Measurements from ENCODE around the gene ARPC3. TPM values are rescaled to one million over a fixed set of nuclear protein-coding genes. Genes with fewer than 3 reads are reported as not detected.
"Not testable (repeated sequence)": the region's sequence is repeated elsewhere in the genome, so short reads cannot be mapped to it uniquely, and the experiment has no call there.

The ARPC3 gene
- total and polyA plus RNA-seq, 2 of the 4 experiments (the other 2 are of a cell fraction): 192 to 204 TPM

- H2AK9ac ChIP-seq (replicated peaks; ENCODE audit: low read depth, low read length, poor library complexity); dilution Hi-C loops (cut with HindIII; ENCODE audit: low sequenced_read_pairs, unreplicated experiment); ATAC-seq (ENCODE audit: low read depth); H3K9me3 ChIP-seq (ENCODE audit: control insufficient read depth, insufficient read depth, low read length); H3K14ac ChIP-seq (replicated peaks; ENCODE audit: low read depth, low read length); POLR2A ChIA-PET (ENCODE audit: unreplicated experiment); in situ Hi-C loops (cut with MboI; ENCODE audit: low sequenced_read_pairs); H3K36me3 ChIP-seq (ENCODE audit: control insufficient read depth, insufficient read depth, low read length); H3K23ac ChIP-seq (ENCODE audit: low read depth, low read length); H3K27me3 ChIP-seq (ENCODE audit: control insufficient read depth, insufficient read depth, low read length); H2BK15ac ChIP-seq (ENCODE audit: low read depth, low read length); H4K91ac ChIP-seq (ENCODE audit: insufficient read depth, low read depth, low read length); BruUV-seq (replicated peaks); CTCF ChIA-PET; DNase-seq; H3K18ac ChIP-seq (ENCODE audit: low read depth, low read length); H2AK5ac ChIP-seq (ENCODE audit: low read depth, low read length); H2BK5ac ChIP-seq (ENCODE audit: low read depth, low read length, poor library complexity, severe bottlenecking); H3K4me1 ChIP-seq (ENCODE audit: control insufficient read depth, insufficient read depth, low read length); H3K9ac ChIP-seq (ENCODE audit: low read depth, low read length); H4K8ac ChIP-seq (ENCODE audit: low read depth in 2 of 2, low read length in 2 of 2); H3K27ac ChIP-seq (ENCODE audit: insufficient read depth, low read length); H2AFZ ChIP-seq (replicated peaks; ENCODE audit: low read length, poor library complexity); H2BK120ac ChIP-seq (ENCODE audit: low read depth, low read length); H3K4me2 ChIP-seq (ENCODE audit: low read depth, low read length); H2BK20ac ChIP-seq (ENCODE audit: low read depth, low read length); H3K4me3 ChIP-seq (ENCODE audit: insufficient read depth, low read depth, low read length); H4K5ac ChIP-seq (ENCODE audit: low read depth, low read length); H3K56ac ChIP-seq (ENCODE audit: extremely low read depth, insufficient read depth, low read length); H4K20me1 ChIP-seq (ENCODE audit: insufficient read depth, low read length); intact Hi-C loops (cut with micrococcal nuclease); H3K4ac ChIP-seq (ENCODE audit: low read depth, low read length); H3K9me1 ChIP-seq (ENCODE audit: insufficient read depth, low read length): not testable (repeated sequence)
- peaks cover 11 to 56% of the 10 kb centered on the region in 2 experiments for H3K79me1 ChIP-seq (ENCODE audit: low read depth in 1 of 2, low read length in 2 of 2)
- 99% methylated on average over 8 of the region's 11 CpGs; no CpG with 5 or more reads in 1 of the 2 experiments for WGBS, 2 experiments (ENCODE audit: extremely low coverage in 2 of 2, insufficient read length in 1 of 2)
Measured at GRCh38 chr12:110465765-110466164, 15.6 kb upstream of the ARPC3 start.

All from IMR-90 (cell line).